ENCODE data around the gene GSE1.

Gene GSE1

DNA sequence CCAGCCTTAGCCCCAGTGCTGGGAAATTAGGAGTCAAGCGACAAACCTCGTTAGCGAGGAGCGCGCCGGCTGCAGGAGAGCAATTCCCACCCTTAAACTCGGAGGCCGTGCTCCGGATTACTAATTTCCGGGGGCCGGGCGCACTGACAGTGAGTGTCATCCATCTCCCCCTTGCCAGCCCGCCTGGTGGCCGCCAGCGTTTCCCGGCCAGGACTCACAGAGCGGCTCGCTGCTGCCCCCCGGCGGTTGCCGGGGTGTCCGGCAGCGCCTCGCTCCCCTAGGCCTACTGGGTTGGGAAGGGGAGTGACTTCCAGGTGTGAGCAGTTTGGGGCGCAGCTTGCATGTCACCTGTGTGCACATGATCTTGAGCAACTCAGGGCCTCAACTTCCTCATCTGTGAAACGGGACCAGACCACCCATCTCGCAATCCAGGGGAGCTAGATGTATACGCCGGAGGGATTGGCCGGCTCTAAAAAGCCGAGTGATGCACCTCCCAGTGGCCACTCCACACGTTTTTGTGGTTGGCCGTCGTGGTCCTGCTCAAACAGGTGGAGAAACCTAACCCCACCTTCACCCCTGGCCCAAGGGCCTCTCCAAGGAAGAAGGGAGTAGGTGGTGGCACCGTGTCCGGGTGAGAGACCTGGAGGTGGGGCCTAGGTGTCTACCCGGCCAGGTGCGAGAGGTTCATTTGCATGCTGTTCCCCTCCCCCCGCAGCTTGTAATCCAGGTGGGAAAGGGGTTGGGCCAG, 2.5 kb upstream of the GSE1 start (continued):
- TF ChIP-seq, protein P1, sequence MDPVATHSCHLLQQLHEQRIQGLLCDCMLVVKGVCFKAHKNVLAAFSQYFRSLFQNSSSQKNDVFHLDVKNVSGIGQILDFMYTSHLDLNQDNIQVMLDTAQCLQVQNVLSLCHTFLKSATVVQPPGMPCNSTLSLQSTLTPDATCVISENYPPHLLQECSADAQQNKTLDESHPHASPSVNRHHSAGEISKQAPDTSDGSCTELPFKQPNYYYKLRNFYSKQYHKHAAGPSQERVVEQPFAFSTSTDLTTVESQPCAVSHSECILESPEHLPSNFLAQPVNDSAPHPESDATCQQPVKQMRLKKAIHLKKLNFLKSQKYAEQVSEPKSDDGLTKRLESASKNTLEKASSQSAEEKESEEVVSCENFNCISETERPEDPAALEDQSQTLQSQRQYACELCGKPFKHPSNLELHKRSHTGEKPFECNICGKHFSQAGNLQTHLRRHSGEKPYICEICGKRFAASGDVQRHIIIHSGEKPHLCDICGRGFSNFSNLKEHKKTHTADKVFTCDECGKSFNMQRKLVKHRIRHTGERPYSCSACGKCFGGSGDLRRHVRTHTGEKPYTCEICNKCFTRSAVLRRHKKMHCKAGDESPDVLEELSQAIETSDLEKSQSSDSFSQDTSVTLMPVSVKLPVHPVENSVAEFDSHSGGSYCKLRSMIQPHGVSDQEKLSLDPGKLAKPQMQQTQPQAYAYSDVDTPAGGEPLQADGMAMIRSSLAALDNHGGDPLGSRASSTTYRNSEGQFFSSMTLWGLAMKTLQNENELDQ (tag by site-specific recombination; IDR thresholded peaks at IDR 0.05; ENCODE audit: low read depth), result no peak
- TF ChIP-seq ZBTB1 (tag by site-specific recombination; IDR thresholded peaks at IDR 0.05) (no peak), ZNF626 (tag by site-specific recombination; IDR thresholded peaks at IDR 0.05) (no peak), TRIM28 (IDR thresholded peaks at IDR 0.05; ENCODE audit: borderline replicate concordance, low read length) (no peak), ZNF600 (tag by site-specific recombination; IDR thresholded peaks at IDR 0.05) (peak; percentile 86; the same call in 1 of the 2 replicates), OVOL3 (tag by site-specific recombination; IDR thresholded peaks at IDR 0.05) (0 out of 2 replicates have a peak, but pooled peaks have one; percentile 18), ZNF157 (tag by site-specific recombination; IDR thresholded peaks at IDR 0.05) (no peak), RBAK (tag by site-specific recombination; IDR thresholded peaks at IDR 0.05) (no peak), KLF16 (tag by site-specific recombination; IDR thresholded peaks at IDR 0.05) (0 out of 2 replicates have a peak, but pooled peaks have one; percentile 28), ZNF76 (tag by site-specific recombination; IDR thresholded peaks at IDR 0.05; ENCODE audit: borderline replicate concordance, low read depth) (no peak; the same call in 1 of the 2 replicates), ZNF24 (tag by site-specific recombination; IDR thresholded peaks at IDR 0.05) (no peak), ZNF785 (tag by site-specific recombination; IDR thresholded peaks at IDR 0.05) (no peak), ZNF777 (tag by site-specific recombination; IDR thresholded peaks at IDR 0.05; ENCODE audit: borderline replicate concordance) (no peak; the same call in 1 of the 2 replicates), ZNF473 (tag by site-specific recombination; IDR thresholded peaks at IDR 0.05) (no peak), ZNF16 (tag by site-specific recombination; IDR thresholded peaks at IDR 0.05; ENCODE audit: low read depth) (no peak)
- TF ChIP-seq, protein P2, sequence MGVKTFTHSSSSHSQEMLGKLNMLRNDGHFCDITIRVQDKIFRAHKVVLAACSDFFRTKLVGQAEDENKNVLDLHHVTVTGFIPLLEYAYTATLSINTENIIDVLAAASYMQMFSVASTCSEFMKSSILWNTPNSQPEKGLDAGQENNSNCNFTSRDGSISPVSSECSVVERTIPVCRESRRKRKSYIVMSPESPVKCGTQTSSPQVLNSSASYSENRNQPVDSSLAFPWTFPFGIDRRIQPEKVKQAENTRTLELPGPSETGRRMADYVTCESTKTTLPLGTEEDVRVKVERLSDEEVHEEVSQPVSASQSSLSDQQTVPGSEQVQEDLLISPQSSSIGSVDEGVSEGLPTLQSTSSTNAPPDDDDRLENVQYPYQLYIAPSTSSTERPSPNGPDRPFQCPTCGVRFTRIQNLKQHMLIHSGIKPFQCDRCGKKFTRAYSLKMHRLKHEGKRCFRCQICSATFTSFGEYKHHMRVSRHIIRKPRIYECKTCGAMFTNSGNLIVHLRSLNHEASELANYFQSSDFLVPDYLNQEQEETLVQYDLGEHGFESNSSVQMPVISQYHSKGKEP (tag by site-specific recombination; IDR thresholded peaks at IDR 0.05), result peak; percentile 56
- TF ChIP-seq, protein P3, sequence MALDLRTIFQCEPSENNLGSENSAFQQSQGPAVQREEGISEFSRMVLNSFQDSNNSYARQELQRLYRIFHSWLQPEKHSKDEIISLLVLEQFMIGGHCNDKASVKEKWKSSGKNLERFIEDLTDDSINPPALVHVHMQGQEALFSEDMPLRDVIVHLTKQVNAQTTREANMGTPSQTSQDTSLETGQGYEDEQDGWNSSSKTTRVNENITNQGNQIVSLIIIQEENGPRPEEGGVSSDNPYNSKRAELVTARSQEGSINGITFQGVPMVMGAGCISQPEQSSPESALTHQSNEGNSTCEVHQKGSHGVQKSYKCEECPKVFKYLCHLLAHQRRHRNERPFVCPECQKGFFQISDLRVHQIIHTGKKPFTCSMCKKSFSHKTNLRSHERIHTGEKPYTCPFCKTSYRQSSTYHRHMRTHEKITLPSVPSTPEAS (tag by site-specific recombination; IDR thresholded peaks at IDR 0.05), result no peak
- TF ChIP-seq, protein P4, sequence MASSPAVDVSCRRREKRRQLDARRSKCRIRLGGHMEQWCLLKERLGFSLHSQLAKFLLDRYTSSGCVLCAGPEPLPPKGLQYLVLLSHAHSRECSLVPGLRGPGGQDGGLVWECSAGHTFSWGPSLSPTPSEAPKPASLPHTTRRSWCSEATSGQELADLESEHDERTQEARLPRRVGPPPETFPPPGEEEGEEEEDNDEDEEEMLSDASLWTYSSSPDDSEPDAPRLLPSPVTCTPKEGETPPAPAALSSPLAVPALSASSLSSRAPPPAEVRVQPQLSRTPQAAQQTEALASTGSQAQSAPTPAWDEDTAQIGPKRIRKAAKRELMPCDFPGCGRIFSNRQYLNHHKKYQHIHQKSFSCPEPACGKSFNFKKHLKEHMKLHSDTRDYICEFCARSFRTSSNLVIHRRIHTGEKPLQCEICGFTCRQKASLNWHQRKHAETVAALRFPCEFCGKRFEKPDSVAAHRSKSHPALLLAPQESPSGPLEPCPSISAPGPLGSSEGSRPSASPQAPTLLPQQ (tag by site-specific recombination; IDR thresholded peaks at IDR 0.05), result no peak
- TF ChIP-seq, protein P5, sequence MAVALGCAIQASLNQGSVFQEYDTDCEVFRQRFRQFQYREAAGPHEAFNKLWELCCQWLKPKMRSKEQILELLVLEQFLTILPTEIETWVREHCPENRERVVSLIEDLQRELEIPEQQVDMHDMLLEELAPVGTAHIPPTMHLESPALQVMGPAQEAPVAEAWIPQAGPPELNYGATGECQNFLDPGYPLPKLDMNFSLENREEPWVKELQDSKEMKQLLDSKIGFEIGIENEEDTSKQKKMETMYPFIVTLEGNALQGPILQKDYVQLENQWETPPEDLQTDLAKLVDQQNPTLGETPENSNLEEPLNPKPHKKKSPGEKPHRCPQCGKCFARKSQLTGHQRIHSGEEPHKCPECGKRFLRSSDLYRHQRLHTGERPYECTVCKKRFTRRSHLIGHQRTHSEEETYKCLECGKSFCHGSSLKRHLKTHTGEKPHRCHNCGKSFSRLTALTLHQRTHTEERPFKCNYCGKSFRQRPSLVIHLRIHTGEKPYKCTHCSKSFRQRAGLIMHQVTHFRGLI (tag by site-specific recombination; IDR thresholded peaks at IDR 0.05), result peak; percentile 96
- TF ChIP-seq, protein P6, sequence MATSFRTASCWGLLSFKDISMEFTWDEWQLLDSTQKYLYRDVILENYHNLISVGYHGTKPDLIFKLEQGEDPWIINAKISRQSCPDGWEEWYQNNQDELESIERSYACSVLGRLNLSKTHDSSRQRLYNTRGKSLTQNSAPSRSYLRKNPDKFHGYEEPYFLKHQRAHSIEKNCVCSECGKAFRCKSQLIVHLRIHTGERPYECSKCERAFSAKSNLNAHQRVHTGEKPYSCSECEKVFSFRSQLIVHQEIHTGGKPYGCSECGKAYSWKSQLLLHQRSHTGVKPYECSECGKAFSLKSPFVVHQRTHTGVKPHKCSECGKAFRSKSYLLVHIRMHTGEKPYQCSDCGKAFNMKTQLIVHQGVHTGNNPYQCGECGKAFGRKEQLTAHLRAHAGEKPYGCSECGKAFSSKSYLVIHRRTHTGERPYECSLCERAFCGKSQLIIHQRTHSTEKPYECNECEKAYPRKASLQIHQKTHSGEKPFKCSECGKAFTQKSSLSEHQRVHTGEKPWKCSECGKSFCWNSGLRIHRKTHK (tag by site-specific recombination; IDR thresholded peaks at IDR 0.05), result no peak
- TF ChIP-seq, protein P7, sequence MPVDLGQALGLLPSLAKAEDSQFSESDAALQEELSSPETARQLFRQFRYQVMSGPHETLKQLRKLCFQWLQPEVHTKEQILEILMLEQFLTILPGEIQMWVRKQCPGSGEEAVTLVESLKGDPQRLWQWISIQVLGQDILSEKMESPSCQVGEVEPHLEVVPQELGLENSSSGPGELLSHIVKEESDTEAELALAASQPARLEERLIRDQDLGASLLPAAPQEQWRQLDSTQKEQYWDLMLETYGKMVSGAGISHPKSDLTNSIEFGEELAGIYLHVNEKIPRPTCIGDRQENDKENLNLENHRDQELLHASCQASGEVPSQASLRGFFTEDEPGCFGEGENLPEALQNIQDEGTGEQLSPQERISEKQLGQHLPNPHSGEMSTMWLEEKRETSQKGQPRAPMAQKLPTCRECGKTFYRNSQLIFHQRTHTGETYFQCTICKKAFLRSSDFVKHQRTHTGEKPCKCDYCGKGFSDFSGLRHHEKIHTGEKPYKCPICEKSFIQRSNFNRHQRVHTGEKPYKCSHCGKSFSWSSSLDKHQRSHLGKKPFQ (tag by site-specific recombination; IDR thresholded peaks at IDR 0.05), result peak; percentile 80
- TF ChIP-seq, protein P8, sequence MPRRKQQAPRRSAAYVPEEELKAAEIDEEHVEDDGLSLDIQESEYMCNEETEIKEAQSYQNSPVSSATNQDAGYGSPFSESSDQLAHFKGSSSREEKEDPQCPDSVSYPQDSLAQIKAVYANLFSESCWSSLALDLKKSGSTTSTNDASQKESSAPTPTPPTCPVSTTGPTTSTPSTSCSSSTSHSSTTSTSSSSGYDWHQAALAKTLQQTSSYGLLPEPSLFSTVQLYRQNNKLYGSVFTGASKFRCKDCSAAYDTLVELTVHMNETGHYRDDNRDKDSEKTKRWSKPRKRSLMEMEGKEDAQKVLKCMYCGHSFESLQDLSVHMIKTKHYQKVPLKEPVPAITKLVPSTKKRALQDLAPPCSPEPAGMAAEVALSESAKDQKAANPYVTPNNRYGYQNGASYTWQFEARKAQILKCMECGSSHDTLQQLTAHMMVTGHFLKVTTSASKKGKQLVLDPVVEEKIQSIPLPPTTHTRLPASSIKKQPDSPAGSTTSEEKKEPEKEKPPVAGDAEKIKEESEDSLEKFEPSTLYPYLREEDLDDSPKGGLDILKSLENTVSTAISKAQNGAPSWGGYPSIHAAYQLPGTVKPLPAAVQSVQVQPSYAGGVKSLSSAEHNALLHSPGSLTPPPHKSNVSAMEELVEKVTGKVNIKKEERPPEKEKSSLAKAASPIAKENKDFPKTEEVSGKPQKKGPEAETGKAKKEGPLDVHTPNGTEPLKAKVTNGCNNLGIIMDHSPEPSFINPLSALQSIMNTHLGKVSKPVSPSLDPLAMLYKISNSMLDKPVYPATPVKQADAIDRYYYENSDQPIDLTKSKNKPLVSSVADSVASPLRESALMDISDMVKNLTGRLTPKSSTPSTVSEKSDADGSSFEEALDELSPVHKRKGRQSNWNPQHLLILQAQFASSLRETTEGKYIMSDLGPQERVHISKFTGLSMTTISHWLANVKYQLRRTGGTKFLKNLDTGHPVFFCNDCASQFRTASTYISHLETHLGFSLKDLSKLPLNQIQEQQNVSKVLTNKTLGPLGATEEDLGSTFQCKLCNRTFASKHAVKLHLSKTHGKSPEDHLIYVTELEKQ (tag by site-specific recombination; IDR thresholded peaks at IDR 0.05; ENCODE audit: borderline replicate concordance), result no peak
